GM12878 (cell line): ENCODE measurements around the gene PSTPIP2. TPM values are rescaled to one million over a fixed set of nuclear protein-coding genes. Genes with fewer than 3 reads are reported as not detected.

Experiments
- ATAC-seq: fragments of 200-7000 bp; cut with Tn5 transposase; 3 replicates; pipeline ENCODE4 v1.9.1; 2020; ENCODE audit warnings: mild to moderate bottlenecking, moderate library complexity
- BruUV-seq: library from RNA; stranded (reverse); fragments of 400-500 nt; replicated peaks from 2 replicates; lab custom pipeline; 2021; lab: Mats Ljungman, UMichigan
- CTCF ChIA-PET: fragments of 300-600 bp; sonication (Branson Sonifier 250); formaldehyde crosslinking; extraction: SDS; loops from one replicate; lab custom pipeline; 2021; ENCODE audit warnings: inconsistent platforms; lab: Yijun Ruan, JAX
- POLR2A ChIA-PET: fragments of 350-600 bp; formaldehyde crosslinking; extraction: SDS; loops from one replicate; lab custom pipeline; 2021; ENCODE audit warnings: inconsistent platforms; lab: Charles Lee
- RAD21 ChIA-PET: fragments of 300-600 bp; sonication (Branson Sonifier 250); formaldehyde crosslinking; loops from one replicate; lab custom pipeline; 2023; ENCODE audit warnings: antibody characterized with exemption; ENCODE audit not compliant: unreplicated experiment; lab: Charles Lee
- SMC1A ChIA-PET: fragments of 300-600 bp; sonication (Branson Sonifier 250); formaldehyde crosslinking; loops from one replicate; lab custom pipeline; 2023; ENCODE audit not compliant: unreplicated experiment, uncharacterized antibody; lab: Charles Lee
- DNase-seq: peaks from one replicate; pipeline ENCODE4 v3.0.0-alpha.2; 2011; ENCODE audit warnings: low read depth, low spot score
- FAIRE-seq: peaks from 3 replicates; lab custom pipeline; 2011; peaks lifted over from hg19 to GRCh38; lab: Jason Lieb, UNC
- H2AFZ ChIP-seq: 2 replicates; pipeline ENCODE4 v1.6.0; 2011; ENCODE audit warnings: low read depth, low read length, control low read depth; ENCODE audit not compliant: control insufficient read depth
- H3K27ac ChIP-seq: 2 replicates; pipeline ENCODE4 v1.5.1; 2011; ENCODE audit warnings: control low read depth; ENCODE audit not compliant: control insufficient read depth, insufficient read depth
- H3K27me3 ChIP-seq, 2 experiments: replicated peaks in 1 of 2; 2 replicates each; pipeline versions ENCODE4 v1.6.0 to v1.6.1; 2011; ENCODE audit warnings: low read length in 1 of 2; ENCODE audit not compliant: control insufficient read depth in 2 of 2, insufficient read depth in 2 of 2
- H3K36me3 ChIP-seq, 2 experiments: 2 replicates each; pipeline ENCODE4 v1.5.1; 2011; ENCODE audit warnings: low read length in 1 of 2; ENCODE audit not compliant: control insufficient read depth in 2 of 2, insufficient read depth in 2 of 2
- H3K4me1 ChIP-seq: 2 replicates; pipeline ENCODE4 v1.6.1; 2011; ENCODE audit warnings: mild to moderate bottlenecking, low read length, moderate library complexity, mixed read lengths; ENCODE audit not compliant: control insufficient read depth, insufficient read depth
- H3K4me2 ChIP-seq: 2 replicates; pipeline ENCODE4 v1.6.0; 2011; ENCODE audit warnings: control low read depth; ENCODE audit not compliant: control insufficient read depth, insufficient read depth
- H3K4me3 ChIP-seq: fragments of 200-600 bp; sonication (generic); 2 replicates; pipeline ENCODE4 v1.5.1; 2016
- H3K79me2 ChIP-seq: 2 replicates; pipeline ENCODE4 v1.6.0; 2011; ENCODE audit warnings: low read length; ENCODE audit not compliant: control insufficient read depth, insufficient read depth
- H3K9ac ChIP-seq: 2 replicates; pipeline ENCODE4 v1.8.0; 2011; ENCODE audit warnings: low read length, control low read depth, mixed read lengths; ENCODE audit not compliant: control insufficient read depth, insufficient read depth
- H3K9me3 ChIP-seq: replicated peaks from 3 replicates; pipeline ENCODE4 v1.5.1; 2011; ENCODE audit warnings: mild to moderate bottlenecking, low read length; ENCODE audit not compliant: control insufficient read depth, insufficient read depth
- H4K20me1 ChIP-seq: 2 replicates; pipeline ENCODE4 v1.6.0; 2011; ENCODE audit not compliant: control insufficient read depth, insufficient read depth
- ATF7 ChIP-seq: fragments of 450-650 bp; IDR thresholded peaks from 2 replicates; pipeline ENCODE4 v1.6.1; 2016; ENCODE audit warnings: low read depth, mild to moderate bottlenecking
- CBFB ChIP-seq: IDR thresholded peaks from 2 replicates; pipeline ENCODE4 v1.6.1; 2016; ENCODE audit warnings: antibody characterized with exemption, low read depth
- JUNB ChIP-seq: IDR thresholded peaks from 2 replicates; pipeline ENCODE4 v1.6.1; 2016; ENCODE audit warnings: antibody characterized with exemption, mild to moderate bottlenecking
- LARP7 ChIP-seq: fragments of 450-650 bp; IDR thresholded peaks from 2 replicates; pipeline ENCODE4 v1.6.1; 2017; ENCODE audit warnings: mild to moderate bottlenecking
- SP1 ChIP-seq: IDR thresholded peaks from one replicate; pipeline ENCODE4 v1.6.1; 2011; ENCODE audit warnings: low read depth, low read length
- STAT3 ChIP-seq: IDR thresholded peaks from 2 replicates; pipeline ENCODE4 v1.6.1; 2011; ENCODE audit warnings: low read depth, low read length, improper control_type of control experiment
- ZBED1 ChIP-seq: IDR thresholded peaks from 2 replicates; pipeline ENCODE4 v1.6.1; 2016; ENCODE audit warnings: borderline replicate concordance
- ZNF274 ChIP-seq: IDR thresholded peaks from one replicate; pipeline ENCODE4 v1.8.0; 2011; ENCODE audit not compliant: insufficient read length, insufficient read depth
- WGBS: methylation state at CpG from one replicate; pipeline ENCODE4 v1.1.6; 2016; ENCODE audit warnings: low lambda C conversion rate; ENCODE audit not compliant: insufficient replicate concordance, insufficient coverage; ENCODE audit errors: missing lambda C conversion rate; 5-methylcytosine and 5-hydroxymethylcytosine counted together
- in situ Hi-C: fragments of 300-500 bp; cut with MboI; formaldehyde crosslinking; loops from 9 replicates; pipeline ENCODE4 v1.14.3; 2018; ENCODE audit warnings: mixed read lengths
- intact Hi-C: fragments of 100-400 bp; cut with micrococcal nuclease; formaldehyde crosslinking; loops from one replicate; pipeline ENCODE4 v1.14.2; 2022; ENCODE audit not compliant: unreplicated experiment
- polyA plus RNA-seq, 11 experiments: library from polyadenylated mRNA; depleted of rRNA in 4 of 11; unstranded in 6 of 11; stranded (reverse) in 5 of 11; fragments of >200 nt; fragmentation: Nextera tagmentation in 4 of 11; fragmentation: Illumina TruSeq in 1 of 11; extraction: Ambion mirVana in 4 of 11; extraction: Trizol in 1 of 11; gene quantifications; 1 replicate in 1 of 11; 2 replicates in 10 of 11; pipeline versions ENCODE4 v1.2.1 to v1.2.3, GENCODE V29; 2011 to 2016; ENCODE audit warnings: inconsistent platforms in 2 of 11, missing spikeins in 2 of 11, low read depth in 1 of 11
- total RNA-seq, 4 experiments: library from RNA; depleted of rRNA in 3 of 4; stranded (reverse); fragments of >200 nt in 3 of 4; fragmentation: Illumina TruSeq in 1 of 4; extraction: Trizol in 1 of 4; gene quantifications; 2 replicates each; pipeline versions ENCODE4 v1.2.1 to v1.2.3, GENCODE V29; 2013 to 2021
- TF ChIP-seq, protein P1 (sequence below): fragments of 450-650 bp; IDR thresholded peaks from 2 replicates; pipeline ENCODE4 v1.6.1; 2017; ENCODE audit warnings: low read depth, mild to moderate bottlenecking, moderate library complexity
- TF ChIP-seq, protein P2 (sequence below): fragments of 150-350 bp; IDR thresholded peaks from 2 replicates; pipeline ENCODE4 v1.6.1; 2016; ENCODE audit warnings: low read depth, low read length
- TF ChIP-seq, protein P3 (sequence below): fragments of 450-650 bp; IDR thresholded peaks from 2 replicates; pipeline ENCODE4 v1.6.1; 2018; ENCODE audit warnings: borderline replicate concordance, mild to moderate bottlenecking; ENCODE audit not compliant: partially characterized antibody
- TF ChIP-seq, protein P4 (sequence below): fragments of 450-650 bp; conservative IDR thresholded peaks from 2 replicates; pipeline ENCODE4 v1.6.1; 2017; ENCODE audit warnings: mild to moderate bottlenecking, moderate library complexity

Gene PSTPIP2
- total and polyA plus RNA-seq, 10 of the 15 experiments (the other 5 are each of a cell fraction or from before 2014, with no cell fraction given): 0.69 to 38.4 (median 24.7) TPM

DNA sequence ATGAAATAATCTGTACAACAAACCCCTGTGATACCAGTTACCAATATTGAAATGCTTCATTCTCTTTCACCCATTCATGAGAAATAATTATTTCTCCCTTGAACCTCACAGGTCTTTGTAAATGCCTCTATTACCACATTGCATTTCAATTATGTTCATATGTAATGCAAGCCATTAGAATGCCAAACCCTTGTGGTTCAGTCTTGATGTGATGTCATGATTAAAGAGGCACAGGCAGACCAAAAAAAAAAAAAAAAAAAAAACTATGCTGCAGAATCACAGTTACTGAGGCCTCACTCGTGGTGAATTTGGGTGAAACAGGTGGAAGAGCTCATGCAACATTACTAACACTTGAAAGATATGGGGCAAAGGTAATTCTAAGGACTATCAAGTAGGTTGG, 95.5 kb downstream of the PSTPIP2 start:
- H3K4me3 ChIP-seq: no peak overlapping the region
- H3K9me3 ChIP-seq: no peaks in the 10 kb centered on the region
- ChIA-PET RAD21 (interaction anchor here (0.7 to 2.4 kb wide), 4 partner anchors 42 to 312 kb away, joined by 3 to 10 read pairs (median 3); no protein-coding TSS in a partner anchor), CTCF (interaction anchor here (0.6 to 6.9 kb wide), 6 partner anchors 39 to 642 kb away, joined by 3 to 30 read pairs (median 4); no protein-coding TSS in a partner anchor), POLR2A (interaction anchor here (0.8 kb wide), 1 partner anchor 14 kb away, joined by 3 read pairs; no protein-coding TSS in a partner anchor), SMC1A (interaction anchor here (0.6 to 2.4 kb wide), 5 partner anchors 69 to 313 kb away, joined by 3 to 8 read pairs (median 3); no protein-coding TSS in a partner anchor)
- BruUV-seq: no TSS peak
- no peaks in the 10 kb centered on the region for H3K36me3 ChIP-seq
- no peak for ATAC-seq
- no peaks in the 10 kb centered on the region for H4K20me1 ChIP-seq
- no peak overlapping the region for H3K9ac ChIP-seq
- TF ChIP-seq JUNB (no peak), ZBED1 (no peak), LARP7 (no peak), SP1 (no peak), ATF7 (no peak), CBFB (no peak), ZNF274 (no peak), STAT3 (no peak)
- TF ChIP-seq, protein P1, sequence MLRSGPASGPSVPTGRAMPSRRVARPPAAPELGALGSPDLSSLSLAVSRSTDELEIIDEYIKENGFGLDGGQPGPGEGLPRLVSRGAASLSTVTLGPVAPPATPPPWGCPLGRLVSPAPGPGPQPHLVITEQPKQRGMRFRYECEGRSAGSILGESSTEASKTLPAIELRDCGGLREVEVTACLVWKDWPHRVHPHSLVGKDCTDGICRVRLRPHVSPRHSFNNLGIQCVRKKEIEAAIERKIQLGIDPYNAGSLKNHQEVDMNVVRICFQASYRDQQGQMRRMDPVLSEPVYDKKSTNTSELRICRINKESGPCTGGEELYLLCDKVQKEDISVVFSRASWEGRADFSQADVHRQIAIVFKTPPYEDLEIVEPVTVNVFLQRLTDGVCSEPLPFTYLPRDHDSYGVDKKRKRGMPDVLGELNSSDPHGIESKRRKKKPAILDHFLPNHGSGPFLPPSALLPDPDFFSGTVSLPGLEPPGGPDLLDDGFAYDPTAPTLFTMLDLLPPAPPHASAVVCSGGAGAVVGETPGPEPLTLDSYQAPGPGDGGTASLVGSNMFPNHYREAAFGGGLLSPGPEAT: no peak
- TF ChIP-seq, protein P2, sequence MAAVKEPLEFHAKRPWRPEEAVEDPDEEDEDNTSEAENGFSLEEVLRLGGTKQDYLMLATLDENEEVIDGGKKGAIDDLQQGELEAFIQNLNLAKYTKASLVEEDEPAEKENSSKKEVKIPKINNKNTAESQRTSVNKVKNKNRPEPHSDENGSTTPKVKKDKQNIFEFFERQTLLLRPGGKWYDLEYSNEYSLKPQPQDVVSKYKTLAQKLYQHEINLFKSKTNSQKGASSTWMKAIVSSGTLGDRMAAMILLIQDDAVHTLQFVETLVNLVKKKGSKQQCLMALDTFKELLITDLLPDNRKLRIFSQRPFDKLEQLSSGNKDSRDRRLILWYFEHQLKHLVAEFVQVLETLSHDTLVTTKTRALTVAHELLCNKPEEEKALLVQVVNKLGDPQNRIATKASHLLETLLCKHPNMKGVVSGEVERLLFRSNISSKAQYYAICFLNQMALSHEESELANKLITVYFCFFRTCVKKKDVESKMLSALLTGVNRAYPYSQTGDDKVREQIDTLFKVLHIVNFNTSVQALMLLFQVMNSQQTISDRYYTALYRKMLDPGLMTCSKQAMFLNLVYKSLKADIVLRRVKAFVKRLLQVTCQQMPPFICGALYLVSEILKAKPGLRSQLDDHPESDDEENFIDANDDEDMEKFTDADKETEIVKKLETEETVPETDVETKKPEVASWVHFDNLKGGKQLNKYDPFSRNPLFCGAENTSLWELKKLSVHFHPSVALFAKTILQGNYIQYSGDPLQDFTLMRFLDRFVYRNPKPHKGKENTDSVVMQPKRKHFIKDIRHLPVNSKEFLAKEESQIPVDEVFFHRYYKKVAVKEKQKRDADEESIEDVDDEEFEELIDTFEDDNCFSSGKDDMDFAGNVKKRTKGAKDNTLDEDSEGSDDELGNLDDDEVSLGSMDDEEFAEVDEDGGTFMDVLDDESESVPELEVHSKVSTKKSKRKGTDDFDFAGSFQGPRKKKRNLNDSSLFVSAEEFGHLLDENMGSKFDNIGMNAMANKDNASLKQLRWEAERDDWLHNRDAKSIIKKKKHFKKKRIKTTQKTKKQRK: no peak
- TF ChIP-seq, protein P3, sequence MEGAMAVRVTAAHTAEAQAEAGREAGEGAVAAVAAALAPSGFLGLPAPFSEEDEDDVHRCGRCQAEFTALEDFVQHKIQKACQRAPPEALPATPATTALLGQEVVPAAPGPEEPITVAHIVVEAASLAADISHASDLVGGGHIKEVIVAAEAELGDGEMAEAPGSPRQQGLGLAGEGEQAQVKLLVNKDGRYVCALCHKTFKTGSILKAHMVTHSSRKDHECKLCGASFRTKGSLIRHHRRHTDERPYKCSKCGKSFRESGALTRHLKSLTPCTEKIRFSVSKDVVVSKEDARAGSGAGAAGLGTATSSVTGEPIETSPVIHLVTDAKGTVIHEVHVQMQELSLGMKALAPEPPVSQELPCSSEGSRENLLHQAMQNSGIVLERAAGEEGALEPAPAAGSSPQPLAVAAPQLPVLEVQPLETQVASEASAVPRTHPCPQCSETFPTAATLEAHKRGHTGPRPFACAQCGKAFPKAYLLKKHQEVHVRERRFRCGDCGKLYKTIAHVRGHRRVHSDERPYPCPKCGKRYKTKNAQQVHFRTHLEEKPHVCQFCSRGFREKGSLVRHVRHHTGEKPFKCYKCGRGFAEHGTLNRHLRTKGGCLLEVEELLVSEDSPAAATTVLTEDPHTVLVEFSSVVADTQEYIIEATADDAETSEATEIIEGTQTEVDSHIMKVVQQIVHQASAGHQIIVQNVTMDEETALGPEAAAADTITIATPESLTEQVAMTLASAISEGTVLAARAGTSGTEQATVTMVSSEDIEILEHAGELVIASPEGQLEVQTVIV: no peak
- TF ChIP-seq, protein P4, sequence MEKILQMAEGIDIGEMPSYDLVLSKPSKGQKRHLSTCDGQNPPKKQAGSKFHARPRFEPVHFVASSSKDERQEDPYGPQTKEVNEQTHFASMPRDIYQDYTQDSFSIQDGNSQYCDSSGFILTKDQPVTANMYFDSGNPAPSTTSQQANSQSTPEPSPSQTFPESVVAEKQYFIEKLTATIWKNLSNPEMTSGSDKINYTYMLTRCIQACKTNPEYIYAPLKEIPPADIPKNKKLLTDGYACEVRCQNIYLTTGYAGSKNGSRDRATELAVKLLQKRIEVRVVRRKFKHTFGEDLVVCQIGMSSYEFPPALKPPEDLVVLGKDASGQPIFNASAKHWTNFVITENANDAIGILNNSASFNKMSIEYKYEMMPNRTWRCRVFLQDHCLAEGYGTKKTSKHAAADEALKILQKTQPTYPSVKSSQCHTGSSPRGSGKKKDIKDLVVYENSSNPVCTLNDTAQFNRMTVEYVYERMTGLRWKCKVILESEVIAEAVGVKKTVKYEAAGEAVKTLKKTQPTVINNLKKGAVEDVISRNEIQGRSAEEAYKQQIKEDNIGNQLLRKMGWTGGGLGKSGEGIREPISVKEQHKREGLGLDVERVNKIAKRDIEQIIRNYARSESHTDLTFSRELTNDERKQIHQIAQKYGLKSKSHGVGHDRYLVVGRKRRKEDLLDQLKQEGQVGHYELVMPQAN: no peak
- intact Hi-C loops (loop anchor here (5.0 kb wide), 1 partner anchor 96 kb away; the partner anchor contains the start of gene PSTPIP2), in situ Hi-C loops (loop anchor here (10.0 kb wide), 1 partner anchor 282 kb away; no protein-coding TSS in a partner anchor)
- no peak overlapping the region for H3K27ac ChIP-seq
- no peak overlapping the region for H3K4me2 ChIP-seq
- WGBS: 0% methylated on average over 1 of the region's 1 CpG
- H3K27me3 ChIP-seq: no peaks in the 10 kb centered on the region
- no peak for FAIRE-seq
- no peaks in the 10 kb centered on the region for H3K79me2 ChIP-seq
- no peaks in the 10 kb centered on the region for H3K4me1 ChIP-seq
- DNase-seq: no peak
- no peak overlapping the region for H2AFZ ChIP-seq
